Astrocyte of the spinal cord (primary cell): Measurements from ENCODE around the gene OSBPL8.
A peak's percentile ranks its signal among the peaks of the same experiment; 100 is the strongest.

Experiments used
- DNase-seq: peaks from one replicate; pipeline ENCODE4 v3.0.0; 2011; ENCODE audit warnings: low read depth, low spot score
- H3K4me3 ChIP-seq: 2 replicates; pipeline ENCODE4 v1.5.1; 2011; ENCODE audit warnings: low read depth, mild to moderate bottlenecking, low read length, moderate library complexity
- in situ Hi-C: cut with HindIII; loops from 2 replicates; pipeline ENCODE4 v1.10.0; 2017; ENCODE audit warnings: low sequenced_read_pairs
- TF ChIP-seq, protein P1 (sequence below): IDR thresholded peaks from 2 replicates; pipeline ENCODE4 v1.5.1; 2012; ENCODE audit warnings: low read depth, mild to moderate bottlenecking, low read length, inconsistent platforms

Gene OSBPL8

DNA sequence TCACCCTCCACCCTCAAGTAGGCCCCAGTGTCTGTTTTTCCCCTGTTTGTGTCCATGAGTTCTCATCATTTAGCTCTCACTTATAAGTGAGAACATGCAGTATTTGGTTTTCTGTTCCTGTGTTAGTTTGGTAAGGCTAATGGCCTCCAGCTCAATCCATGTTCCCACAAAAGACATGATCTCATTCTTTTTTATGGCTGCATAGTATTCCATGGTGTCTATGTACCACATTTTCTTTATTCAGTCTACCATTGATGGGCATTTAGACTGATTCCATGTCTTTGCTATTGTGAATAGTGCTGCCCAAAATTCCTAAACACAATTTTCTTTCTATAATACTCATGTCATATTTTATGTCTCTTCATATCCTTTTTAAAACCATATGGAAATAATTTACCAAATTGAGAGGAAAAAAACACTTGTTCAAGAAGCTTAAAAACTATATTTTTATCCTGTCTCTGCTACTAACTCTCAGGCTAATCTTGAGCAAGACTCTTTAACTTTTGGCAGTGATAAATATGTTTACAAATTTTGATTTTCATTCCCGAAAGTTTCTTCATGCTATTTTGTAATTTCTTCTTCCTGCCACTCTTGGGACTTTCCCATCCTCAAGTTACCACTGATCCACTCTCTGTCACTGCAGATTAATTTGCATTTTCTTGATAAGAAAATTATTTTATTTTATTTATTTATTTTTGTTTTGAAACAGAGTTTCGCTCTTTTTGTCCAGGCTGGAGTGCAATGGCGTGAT lies 28.0 kb upstream of the OSBPL8 start:
- in situ Hi-C loops, result no loop called here
- H3K4me3 ChIP-seq, result no peak overlapping the region
- TF ChIP-seq, protein P1, sequence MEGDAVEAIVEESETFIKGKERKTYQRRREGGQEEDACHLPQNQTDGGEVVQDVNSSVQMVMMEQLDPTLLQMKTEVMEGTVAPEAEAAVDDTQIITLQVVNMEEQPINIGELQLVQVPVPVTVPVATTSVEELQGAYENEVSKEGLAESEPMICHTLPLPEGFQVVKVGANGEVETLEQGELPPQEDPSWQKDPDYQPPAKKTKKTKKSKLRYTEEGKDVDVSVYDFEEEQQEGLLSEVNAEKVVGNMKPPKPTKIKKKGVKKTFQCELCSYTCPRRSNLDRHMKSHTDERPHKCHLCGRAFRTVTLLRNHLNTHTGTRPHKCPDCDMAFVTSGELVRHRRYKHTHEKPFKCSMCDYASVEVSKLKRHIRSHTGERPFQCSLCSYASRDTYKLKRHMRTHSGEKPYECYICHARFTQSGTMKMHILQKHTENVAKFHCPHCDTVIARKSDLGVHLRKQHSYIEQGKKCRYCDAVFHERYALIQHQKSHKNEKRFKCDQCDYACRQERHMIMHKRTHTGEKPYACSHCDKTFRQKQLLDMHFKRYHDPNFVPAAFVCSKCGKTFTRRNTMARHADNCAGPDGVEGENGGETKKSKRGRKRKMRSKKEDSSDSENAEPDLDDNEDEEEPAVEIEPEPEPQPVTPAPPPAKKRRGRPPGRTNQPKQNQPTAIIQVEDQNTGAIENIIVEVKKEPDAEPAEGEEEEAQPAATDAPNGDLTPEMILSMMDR, result no peak
- DNase-seq, result no peak

DNA sequence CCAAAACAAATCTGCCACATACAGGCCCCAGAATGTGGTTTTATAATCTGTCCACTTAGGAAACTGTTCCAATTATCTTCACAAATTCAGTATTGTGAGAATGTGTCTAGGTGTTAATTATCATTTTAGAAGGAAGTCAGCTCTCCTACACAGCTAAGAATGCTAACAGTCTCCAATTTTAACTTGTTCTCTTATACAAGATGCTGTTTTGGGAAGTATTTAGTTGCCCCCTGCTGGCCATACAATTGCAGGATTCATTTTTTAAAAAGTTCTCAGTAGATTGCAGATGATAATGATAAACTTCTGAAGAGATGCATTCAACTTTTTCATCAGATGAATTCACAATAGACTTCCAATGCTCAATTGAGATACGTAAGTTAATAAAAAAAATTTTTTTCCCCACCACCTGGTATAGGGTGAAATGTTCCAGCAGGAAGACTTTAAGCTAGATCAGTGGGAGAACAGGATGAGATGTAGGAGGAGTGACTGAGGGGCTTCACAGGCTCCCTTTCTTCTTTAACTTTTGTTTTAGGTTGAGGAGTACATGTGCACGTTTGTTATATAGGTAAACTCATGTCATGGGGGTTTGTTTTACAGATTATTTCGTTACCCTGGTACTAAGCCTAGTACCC lies 27.3 kb upstream of the OSBPL8 start:
- no peak overlapping the region for H3K4me3 ChIP-seq
- TF ChIP-seq, protein P1, result peak; percentile 62
- in situ Hi-C loops, result no loop called here
- DNase-seq, result peak; percentile 66

DNA sequence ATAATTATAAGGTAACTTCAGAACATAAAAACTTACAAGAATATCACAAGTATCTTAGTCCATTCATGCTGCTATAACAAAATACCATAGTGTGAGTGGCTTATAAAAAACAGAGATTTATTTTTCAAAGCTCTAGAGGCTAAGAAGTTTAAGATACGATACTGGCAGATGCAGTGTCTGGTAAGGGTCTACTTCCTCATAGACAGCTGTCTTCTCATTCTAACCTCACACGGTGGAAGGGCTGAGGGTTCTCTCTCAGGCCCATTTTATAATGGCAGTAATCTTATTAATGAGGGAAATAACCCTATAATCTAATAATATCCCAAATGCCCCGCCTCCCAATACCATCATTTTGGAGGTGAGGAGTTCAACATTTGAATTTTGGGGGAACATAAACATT lies 23.7 kb upstream of the OSBPL8 start:
- DNase-seq, result no peak

DNA sequence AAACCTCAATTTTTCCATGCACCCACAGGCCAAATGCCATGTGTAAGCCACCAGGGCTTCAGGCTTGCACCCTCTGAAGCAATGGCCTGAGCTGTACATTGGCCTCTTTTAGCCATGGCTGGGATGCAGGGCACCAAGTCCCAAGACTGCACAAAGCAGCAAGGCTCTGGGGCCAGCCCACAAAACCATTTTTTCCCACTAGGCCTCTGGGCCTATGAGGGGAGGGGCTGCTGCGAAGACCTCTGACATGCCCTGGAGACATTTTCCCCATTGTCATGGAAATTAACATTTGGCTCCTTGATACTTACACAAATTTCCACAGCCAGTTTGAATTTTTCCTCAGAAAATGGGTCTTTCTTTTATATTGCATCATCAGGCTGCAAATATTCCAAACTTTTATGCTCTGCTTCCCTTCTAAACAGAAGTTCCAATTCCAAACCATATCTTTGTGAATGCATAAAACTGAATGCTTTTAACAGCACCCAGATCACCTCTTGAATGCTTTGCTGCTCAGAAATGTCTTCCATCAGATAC lies 14.3 kb upstream of the OSBPL8 start:
- in situ Hi-C loops, result no loop called here
- DNase-seq, result no peak
- TF ChIP-seq, protein P1, result no peak
- H3K4me3 ChIP-seq, result no peak overlapping the region

More for the DNA sequence above, 23.7 kb upstream of the OSBPL8 start:
- in situ Hi-C loops, result no loop called here
- TF ChIP-seq, protein P1, result no peak
- no peak overlapping the region for H3K4me3 ChIP-seq

DNA sequence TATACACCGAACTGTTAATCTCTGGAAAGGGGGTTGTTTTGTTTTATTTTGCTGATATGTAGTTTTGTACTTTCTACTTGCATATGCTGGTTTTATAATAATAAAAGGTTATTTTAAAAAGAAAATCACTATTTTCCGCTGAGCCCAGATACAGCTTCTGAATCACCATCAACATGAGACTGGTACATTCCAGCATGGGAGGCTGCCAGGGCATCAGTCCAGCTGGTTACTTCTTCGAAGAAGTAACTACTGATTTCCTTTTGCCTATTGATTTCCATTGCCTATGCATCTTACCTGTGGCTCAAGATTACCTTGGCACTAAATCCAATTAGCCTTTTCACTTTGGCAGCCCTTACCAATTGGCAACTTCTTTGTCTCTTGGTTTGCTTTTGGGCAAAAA lies 11.7 kb upstream of the OSBPL8 start:
- in situ Hi-C loops, result no loop called here
- peak; percentile 35 for DNase-seq
- H3K4me3 ChIP-seq, result no peak overlapping the region
- TF ChIP-seq, protein P1, result no peak

DNA sequence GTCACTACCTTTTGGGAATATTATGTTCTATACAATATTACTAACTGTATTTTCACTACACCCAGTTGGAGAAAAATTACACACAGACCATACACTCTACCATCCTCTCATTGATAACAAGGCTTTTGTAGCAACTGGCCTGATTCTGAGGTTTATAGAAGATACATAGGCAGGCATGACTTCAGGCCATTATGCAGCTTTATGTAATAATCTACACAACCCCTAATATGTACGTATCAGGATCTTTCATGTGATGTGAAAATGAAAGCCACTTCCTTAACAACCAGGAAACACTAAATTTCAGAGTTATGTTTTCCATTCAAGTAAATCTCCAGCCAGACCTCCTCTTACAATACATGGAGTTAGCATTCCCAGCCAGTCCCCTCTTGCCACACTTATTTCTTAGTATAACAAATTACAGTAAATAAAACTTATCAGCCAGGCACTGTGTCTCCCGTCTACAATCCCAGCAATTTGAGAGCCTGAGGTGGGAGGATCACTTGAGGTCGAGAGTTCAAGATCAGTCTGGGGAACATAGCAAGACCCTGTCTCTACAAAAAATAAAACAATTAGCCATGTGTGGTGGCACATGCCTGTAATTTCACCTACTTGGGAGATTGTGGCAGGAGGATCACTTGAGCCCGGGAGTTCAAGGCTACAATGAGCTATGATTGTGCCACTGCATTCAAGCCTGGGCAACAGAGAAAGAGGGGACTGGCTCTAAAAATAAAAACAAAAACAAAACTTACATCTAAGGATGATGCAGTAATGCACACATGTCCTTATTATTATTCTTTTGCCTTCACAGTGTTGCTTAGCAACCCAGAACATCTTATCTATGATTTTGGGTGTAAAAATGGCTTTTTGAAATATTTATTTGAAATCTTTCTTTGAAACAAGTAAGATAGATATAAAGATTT lies 10.4 kb upstream of the OSBPL8 start:
- TF ChIP-seq, protein P1, result no peak
- in situ Hi-C loops, result no loop called here
- no peak for DNase-seq
- H3K4me3 ChIP-seq, result no peak overlapping the region
